AG09309 (cell line): Measurements from ENCODE around the gene ADAMTSL3.

Experiments used
- DNase-seq: peaks from one replicate; pipeline ENCODE4 v3.0.0-alpha.2; 2010; ENCODE audit warnings: low read depth
- H3K4me3 ChIP-seq: 2 replicates; pipeline ENCODE4 v1.5.1; 2011; ENCODE audit warnings: mild to moderate bottlenecking, low read depth, low read length, moderate library complexity; ENCODE audit not compliant: control insufficient read depth
- CTCF ChIP-seq: IDR thresholded peaks from 2 replicates; pipeline ENCODE4 v1.5.1; 2011; ENCODE audit warnings: mild to moderate bottlenecking, low read depth, low read length, inconsistent platforms; ENCODE audit not compliant: insufficient read depth, control insufficient read depth; ENCODE audit errors: missing control alignments

The ADAMTSL3 gene

GRCh38 chr15:83905556-83906273, 251.8 kb downstream of the ADAMTSL3 start:
- H3K4me3 ChIP-seq: no peak overlapping the region
- no peak for DNase-seq
- TF ChIP-seq CTCF: no peak

GRCh38 chr15:83911345-83911744, 257.4 kb downstream of the ADAMTSL3 start:
- DNase-seq: no peak
- no peak for TF ChIP-seq CTCF
- no peak overlapping the region for H3K4me3 ChIP-seq

GRCh38 chr15:83912343-83912742, 258.4 kb downstream of the ADAMTSL3 start:
- no peak for DNase-seq
- no peak overlapping the region for H3K4me3 ChIP-seq
- no peak for TF ChIP-seq CTCF

GRCh38 chr15:83913034-83913632, 259.2 kb downstream of the ADAMTSL3 start:
- DNase-seq: no peak

GRCh38 chr15:83914906-83915305, 261.0 kb downstream of the ADAMTSL3 start:
- no peak for DNase-seq
- no peak for TF ChIP-seq CTCF
- no peak overlapping the region for H3K4me3 ChIP-seq

More at GRCh38 chr15:83913034-83913632, 259.2 kb downstream of the ADAMTSL3 start:
- no peak for TF ChIP-seq CTCF
- no peak overlapping the region for H3K4me3 ChIP-seq

GRCh38 chr15:83917432-83917831, 263.5 kb downstream of the ADAMTSL3 start:
- no peak for TF ChIP-seq CTCF
- DNase-seq: no peak
- no peak overlapping the region for H3K4me3 ChIP-seq
